ENCODE data around the gene IGFBPL1. TPM values are rescaled to one million over a fixed set of nuclear protein-coding genes. Genes with fewer than 3 reads are reported as not detected.

The IGFBPL1 gene
- total and polyA plus RNA-seq, 2 of the 13 experiments (the other 11 are each of a cell fraction or from before 2014, with no cell fraction given), result 0.24 TPM; not detected in 1

DNA sequence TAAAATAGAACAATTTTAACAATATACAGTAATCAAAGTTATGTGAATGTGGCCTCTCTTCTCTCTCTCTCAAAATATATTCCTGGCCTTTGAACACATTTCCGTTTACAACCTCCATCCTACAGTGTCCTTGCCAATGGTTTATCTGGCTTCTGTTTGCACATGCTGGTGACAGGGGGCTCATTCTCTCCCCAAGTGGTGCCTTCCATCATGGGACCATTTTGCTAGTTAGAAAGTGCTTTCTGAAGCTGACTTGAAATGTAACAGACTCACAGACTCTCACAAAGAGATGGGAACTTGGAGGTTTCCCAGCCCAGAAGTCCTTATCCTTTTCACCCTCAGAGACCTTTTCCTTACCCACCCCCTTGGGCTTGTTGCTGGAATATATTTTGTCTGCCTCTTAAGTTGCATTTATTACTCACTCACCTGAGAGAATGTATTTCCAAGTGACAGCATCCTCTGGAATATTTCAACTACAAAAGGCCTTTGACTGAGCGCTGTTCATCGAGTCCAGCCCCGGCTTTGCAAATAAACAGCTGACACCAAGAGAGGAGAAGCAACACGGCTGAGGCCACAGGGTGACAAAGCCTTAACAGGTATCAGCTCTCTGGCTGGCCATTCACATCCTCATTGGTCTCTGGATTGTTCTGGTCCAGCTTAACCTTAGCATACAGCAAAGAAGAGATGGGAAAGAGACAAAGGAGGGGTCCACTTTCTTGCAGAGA lies 49.2 kb downstream of the IGFBPL1 start (continued):
- TF ChIP-seq, protein P1, sequence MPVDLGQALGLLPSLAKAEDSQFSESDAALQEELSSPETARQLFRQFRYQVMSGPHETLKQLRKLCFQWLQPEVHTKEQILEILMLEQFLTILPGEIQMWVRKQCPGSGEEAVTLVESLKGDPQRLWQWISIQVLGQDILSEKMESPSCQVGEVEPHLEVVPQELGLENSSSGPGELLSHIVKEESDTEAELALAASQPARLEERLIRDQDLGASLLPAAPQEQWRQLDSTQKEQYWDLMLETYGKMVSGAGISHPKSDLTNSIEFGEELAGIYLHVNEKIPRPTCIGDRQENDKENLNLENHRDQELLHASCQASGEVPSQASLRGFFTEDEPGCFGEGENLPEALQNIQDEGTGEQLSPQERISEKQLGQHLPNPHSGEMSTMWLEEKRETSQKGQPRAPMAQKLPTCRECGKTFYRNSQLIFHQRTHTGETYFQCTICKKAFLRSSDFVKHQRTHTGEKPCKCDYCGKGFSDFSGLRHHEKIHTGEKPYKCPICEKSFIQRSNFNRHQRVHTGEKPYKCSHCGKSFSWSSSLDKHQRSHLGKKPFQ (CRISPR knock-in tag; IDR thresholded peaks at IDR 0.05; ENCODE audit: insufficient replicate concordance), result no peak
- TF ChIP-seq ZNF446 (CRISPR knock-in tag; IDR thresholded peaks at IDR 0.05), result no peak
- TF ChIP-seq RORA (CRISPR knock-in tag; IDR thresholded peaks at IDR 0.05), result no peak
- no peak for TF ChIP-seq GABPA (IDR thresholded peaks at IDR 0.05; ENCODE audit: low read depth, low read length)
- no peak for TF ChIP-seq GABPA (CRISPR knock-in tag; IDR thresholded peaks at IDR 0.05; ENCODE audit: low read depth)
- TF ChIP-seq, protein P2, sequence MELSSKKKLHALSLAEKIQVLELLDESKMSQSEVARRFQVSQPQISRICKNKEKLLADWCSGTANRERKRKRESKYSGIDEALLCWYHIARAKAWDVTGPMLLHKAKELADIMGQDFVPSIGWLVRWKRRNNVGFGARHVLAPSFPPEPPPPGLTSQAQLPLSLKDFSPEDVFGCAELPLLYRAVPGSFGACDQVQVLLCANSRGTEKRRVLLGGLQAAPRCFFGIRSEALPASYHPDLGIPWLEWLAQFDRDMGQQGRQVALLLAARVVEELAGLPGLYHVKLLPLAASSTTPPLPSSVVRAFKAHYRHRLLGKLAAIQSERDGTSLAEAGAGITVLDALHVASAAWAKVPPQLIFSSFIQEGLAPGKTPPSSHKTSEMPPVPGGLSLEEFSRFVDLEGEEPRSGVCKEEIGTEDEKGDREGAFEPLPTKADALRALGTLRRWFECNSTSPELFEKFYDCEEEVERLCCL (CRISPR knock-in tag; IDR thresholded peaks at IDR 0.05; ENCODE audit: borderline replicate concordance), result no peak
- TF ChIP-seq, protein P3, sequence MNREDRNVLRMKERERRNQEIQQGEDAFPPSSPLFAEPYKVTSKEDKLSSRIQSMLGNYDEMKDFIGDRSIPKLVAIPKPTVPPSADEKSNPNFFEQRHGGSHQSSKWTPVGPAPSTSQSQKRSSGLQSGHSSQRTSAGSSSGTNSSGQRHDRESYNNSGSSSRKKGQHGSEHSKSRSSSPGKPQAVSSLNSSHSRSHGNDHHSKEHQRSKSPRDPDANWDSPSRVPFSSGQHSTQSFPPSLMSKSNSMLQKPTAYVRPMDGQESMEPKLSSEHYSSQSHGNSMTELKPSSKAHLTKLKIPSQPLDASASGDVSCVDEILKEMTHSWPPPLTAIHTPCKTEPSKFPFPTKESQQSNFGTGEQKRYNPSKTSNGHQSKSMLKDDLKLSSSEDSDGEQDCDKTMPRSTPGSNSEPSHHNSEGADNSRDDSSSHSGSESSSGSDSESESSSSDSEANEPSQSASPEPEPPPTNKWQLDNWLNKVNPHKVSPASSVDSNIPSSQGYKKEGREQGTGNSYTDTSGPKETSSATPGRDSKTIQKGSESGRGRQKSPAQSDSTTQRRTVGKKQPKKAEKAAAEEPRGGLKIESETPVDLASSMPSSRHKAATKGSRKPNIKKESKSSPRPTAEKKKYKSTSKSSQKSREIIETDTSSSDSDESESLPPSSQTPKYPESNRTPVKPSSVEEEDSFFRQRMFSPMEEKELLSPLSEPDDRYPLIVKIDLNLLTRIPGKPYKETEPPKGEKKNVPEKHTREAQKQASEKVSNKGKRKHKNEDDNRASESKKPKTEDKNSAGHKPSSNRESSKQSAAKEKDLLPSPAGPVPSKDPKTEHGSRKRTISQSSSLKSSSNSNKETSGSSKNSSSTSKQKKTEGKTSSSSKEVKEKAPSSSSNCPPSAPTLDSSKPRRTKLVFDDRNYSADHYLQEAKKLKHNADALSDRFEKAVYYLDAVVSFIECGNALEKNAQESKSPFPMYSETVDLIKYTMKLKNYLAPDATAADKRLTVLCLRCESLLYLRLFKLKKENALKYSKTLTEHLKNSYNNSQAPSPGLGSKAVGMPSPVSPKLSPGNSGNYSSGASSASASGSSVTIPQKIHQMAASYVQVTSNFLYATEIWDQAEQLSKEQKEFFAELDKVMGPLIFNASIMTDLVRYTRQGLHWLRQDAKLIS (CRISPR knock-in tag; IDR thresholded peaks at IDR 0.05), result no peak
- TF ChIP-seq RFXAP (CRISPR knock-in tag; IDR thresholded peaks at IDR 0.05; ENCODE audit: borderline replicate concordance), result no peak
- TF ChIP-seq, protein P4, sequence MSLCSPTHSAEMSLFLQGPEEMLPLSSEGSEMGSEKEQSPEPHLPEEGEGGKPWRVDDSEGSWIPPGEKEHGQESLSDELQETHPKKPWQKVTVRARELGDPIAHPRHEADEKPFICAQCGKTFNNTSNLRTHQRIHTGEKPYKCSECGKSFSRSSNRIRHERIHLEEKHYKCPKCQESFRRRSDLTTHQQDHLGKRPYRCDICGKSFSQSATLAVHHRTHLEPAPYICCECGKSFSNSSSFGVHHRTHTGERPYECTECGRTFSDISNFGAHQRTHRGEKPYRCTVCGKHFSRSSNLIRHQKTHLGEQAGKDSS (CRISPR knock-in tag; IDR thresholded peaks at IDR 0.05; ENCODE audit: borderline replicate concordance, low read depth), result no peak
- TF ChIP-seq ZNF761 (CRISPR knock-in tag; conservative IDR thresholded peaks at IDR 0.05), result no peak
- TF ChIP-seq, protein P5, sequence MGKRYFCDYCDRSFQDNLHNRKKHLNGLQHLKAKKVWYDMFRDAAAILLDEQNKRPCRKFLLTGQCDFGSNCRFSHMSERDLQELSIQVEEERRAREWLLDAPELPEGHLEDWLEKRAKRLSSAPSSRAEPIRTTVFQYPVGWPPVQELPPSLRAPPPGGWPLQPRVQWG (CRISPR knock-in tag; IDR thresholded peaks at IDR 0.05; ENCODE audit: borderline replicate concordance, low read depth), result no peak
- TF ChIP-seq FOXO1 (CRISPR knock-in tag; IDR thresholded peaks at IDR 0.05), result no peak
- TF ChIP-seq ZNF468 (CRISPR knock-in tag; IDR thresholded peaks at IDR 0.05), result no peak
- no peak for TF ChIP-seq HOXA7 (CRISPR knock-in tag; IDR thresholded peaks at IDR 0.05)
- no peak for TF ChIP-seq ZKSCAN1 (IDR thresholded peaks at IDR 0.05; ENCODE audit: low read length)
- no peak for TF ChIP-seq PRPF4 (IDR thresholded peaks at IDR 0.05; ENCODE audit: low read depth, low read length, poor library complexity, severe bottlenecking)
- TF ChIP-seq ELF1 (CRISPR knock-in tag; IDR thresholded peaks at IDR 0.05), result no peak
- no peak for TF ChIP-seq ERF (CRISPR knock-in tag; IDR thresholded peaks at IDR 0.05)
- no peak; the same call in 1 of the 2 replicates for TF ChIP-seq IRF2 (CRISPR knock-in tag; IDR thresholded peaks at IDR 0.05)
- TF ChIP-seq HDAC6 (IDR thresholded peaks at IDR 0.05; ENCODE audit: low read depth, low read length), result no peak
- TF ChIP-seq RXRA (CRISPR knock-in tag; IDR thresholded peaks at IDR 0.05), result no peak

Data from HepG2 (cell line).